A549 (cell line): ENCODE data around the gene PRDM10.

Experiments
- CEBPB ChIP-seq, 2 experiments: fragments of >200 bp in 1 of 2; sonication (Bioruptor Twin) in 1 of 2; formaldehyde crosslinking in 1 of 2; IDR thresholded peaks; 2 replicates each; pipeline ENCODE4 v1.6.1; 2012 to 2016
- CHD2 ChIP-seq: fragments of 150-350 bp; IDR thresholded peaks from 2 replicates; pipeline ENCODE4 v1.6.1; 2014; ENCODE audit warnings: low read length; ENCODE audit not compliant: partially characterized antibody
- CTCF ChIP-seq: fragments of >200 bp; sonication (Bioruptor Twin); formaldehyde crosslinking; IDR thresholded peaks from 3 replicates; pipeline ENCODE4 v1.5.1; 2016
- RAD21 ChIP-seq, 2 experiments: fragments of >200 bp in 1 of 2; sonication (Bioruptor Twin) in 1 of 2; formaldehyde crosslinking in 1 of 2; IDR thresholded peaks in 1 of 2; conservative IDR thresholded peaks in 1 of 2; 2 replicates in 1 of 2; 3 replicates in 1 of 2; pipeline ENCODE4 v1.6.1; 2012 to 2018; ENCODE audit warnings: inconsistent platforms in 1 of 2

GRCh38 chr11:129947474-129947873 lies 55.2 kb downstream of the PRDM10 start:
- TF ChIP-seq CEBPB (IDR thresholded peaks at IDR 0.05), result no peak
- TF ChIP-seq CHD2, result no peak
- TF ChIP-seq CTCF, result no peak
- TF ChIP-seq RAD21 (conservative IDR thresholded peaks at IDR 0.05 in 1 of 2, IDR thresholded peaks at IDR 0.05 in 1 of 2), result no peak
